GM21825 (cell line): ENCODE data around the gene BTK.

Experiments used
- ATAC-seq: cut with Tn5 transposase; IDR thresholded peaks from one replicate; pipeline ENCODE4 v1.9.1; 2021; ENCODE audit warnings: mild to moderate bottlenecking, moderate library complexity; ENCODE audit not compliant: unreplicated experiment

BTK gene

DNA sequence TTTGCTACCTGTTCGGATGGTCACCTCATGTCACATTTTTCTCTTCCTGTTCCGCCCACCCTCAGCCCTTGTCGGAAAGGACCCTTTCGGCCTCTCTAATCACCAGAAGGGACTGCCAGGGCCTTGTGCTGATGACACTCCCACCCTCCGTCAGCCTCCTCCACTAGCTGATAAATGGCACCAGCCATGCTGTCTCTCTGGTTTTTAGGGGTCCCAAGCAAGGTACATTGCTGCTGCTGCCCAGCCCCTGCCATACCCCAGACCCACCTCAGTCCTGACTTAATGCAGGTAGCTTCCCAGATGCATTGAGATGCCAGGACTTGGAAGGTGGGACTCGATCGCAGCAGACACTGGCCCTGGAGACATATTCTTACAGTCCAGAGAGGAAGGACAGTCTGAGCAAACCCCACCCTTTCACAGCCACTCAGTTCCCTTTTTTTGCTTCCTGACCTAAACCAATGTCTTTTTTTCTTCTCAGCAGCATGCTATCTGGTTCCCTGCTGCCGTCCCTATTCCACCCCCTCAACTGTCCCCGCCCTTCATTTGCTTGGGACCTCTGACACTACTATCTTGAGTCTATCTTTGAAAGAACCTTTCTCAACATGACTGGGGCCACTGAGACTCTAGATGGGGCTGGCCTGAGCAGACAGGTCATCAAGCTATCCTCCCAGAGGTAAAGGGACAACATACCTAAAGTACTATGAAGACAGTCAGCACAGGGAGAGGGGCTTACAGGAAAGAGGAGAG is at the start of gene BTK:
Gene BTK, minus strand, starts transcription at position 397 of the 747 bp plus-strand sequence. CDS start 10,907 bp downstream, outside the sequence.
- peak; percentile 58 for ATAC-seq

GRCh38 chrX:101430457-101431078 is 44.6 kb upstream of the BTK start:
- peak; percentile 88 for ATAC-seq

GRCh38 chrX:101429934-101430333 is 43.9 kb upstream of the BTK start:
- ATAC-seq, result peak; percentile 43

GRCh38 chrX:101427954-101428353 is 42.0 kb upstream of the BTK start:
- no peak for ATAC-seq

DNA sequence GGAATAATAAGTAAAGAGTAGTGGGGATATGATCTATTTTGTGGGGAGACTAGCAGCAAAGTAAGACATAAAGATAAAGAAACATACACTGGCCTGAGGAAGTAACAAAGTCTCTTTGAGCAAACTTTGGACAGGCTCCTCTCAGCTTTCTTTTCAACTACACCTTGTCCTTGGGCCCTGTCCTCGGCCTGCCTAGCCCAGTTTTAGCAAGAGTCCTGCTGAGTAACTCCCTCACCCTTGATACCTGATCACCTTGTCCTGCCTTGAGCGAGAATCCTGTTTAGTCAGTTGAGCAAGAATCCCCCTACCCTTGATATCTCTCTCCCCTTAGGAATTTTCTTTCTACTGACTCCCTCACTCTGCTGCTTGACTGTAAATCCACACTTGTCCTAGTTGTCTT is 33.5 kb upstream of the BTK start:
- ATAC-seq, result no peak

DNA sequence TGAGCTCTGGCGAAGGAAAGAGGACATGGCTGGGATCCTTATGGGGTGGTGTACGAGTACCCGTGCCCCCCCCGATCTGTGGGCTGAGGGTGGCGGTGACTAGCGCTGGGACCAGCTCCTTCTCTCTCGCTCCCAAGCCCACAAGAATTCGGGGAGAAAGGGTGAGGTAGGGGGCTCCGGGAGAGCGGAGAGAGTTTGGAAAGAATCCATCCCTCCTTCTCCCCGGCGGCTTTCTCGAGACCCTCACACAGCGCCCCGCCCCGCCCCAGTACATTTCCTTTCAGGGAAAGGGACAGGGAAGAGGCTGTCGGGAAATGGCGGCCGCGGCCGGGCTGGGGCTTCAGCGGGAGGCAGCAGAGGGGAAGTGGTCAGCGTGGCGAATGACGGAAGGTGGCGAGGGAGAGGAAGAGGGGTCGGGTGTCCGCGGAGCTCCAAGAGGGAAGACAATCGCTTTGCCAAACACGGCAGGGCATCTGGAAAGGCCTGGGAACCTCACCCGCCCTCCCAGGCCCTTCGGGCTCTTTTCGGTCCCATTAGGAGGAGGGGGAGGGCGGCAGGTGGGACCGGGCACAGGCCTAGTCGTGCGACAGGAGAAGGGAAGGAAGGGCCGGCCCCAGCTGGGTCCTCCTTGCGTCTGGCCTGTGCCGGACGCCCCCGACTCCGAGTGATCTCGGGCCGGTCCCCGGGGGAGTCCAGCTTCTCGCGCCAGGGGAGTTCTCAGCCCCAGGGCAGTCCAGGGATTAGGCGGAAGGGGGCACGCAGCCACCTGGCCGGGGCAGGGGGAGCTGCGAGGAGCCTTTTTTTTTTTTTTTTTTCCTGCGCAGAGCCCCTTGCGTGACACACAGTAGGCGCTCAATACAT is 32.2 kb upstream of the BTK start:
- ATAC-seq, result peak; percentile 46

DNA sequence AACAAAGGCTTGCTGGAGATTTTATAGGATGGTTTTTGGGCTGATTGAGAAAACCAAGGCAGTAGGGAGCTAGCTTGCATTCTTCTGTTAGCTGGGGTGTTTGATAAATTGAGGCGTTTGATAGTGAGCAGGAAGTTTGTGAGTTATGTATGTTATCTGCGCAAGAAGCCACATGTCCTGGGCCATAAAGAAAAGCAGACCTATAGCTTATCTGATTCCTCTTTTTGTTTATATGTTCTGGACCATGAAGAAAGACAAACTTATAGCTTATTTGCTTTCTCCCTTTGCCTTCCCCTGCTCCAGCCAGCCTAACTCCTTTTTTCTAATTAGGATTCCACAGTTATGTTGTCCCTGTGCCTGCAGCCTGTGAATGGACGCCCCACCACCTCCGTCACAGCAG is 31.2 kb upstream of the BTK start:
- ATAC-seq, result no peak

- ATAC-seq, result no peak
Measured at GRCh38 chrX:101416691-101417090, 30.7 kb upstream of the BTK start.

- ATAC-seq, result peak; percentile 67
Measured at GRCh38 chrX:101415180-101416145, 29.5 kb upstream of the BTK start.

GRCh38 chrX:101411984-101412383 is 26.0 kb upstream of the BTK start:
- no peak for ATAC-seq

GRCh38 chrX:101410461-101410860 is 24.5 kb upstream of the BTK start:
- ATAC-seq, result no peak

DNA sequence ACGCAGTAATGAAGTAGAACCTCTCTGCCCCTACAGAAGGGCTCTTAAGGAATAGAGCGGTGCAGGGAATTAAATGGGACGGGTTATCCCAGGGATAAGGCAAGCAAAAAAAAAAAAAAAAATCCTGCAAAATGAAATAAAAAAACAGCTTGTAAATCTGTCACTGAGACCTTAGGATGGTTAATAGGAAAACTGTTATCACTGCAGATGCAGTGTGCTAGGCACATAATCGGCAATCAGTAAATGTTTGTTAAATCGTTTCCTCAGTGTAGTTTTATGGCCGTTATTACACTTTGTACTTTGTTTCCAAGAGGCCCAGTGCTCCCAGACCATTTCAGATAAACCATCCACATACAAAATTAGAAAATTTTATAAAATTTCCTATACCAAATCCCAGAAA is 23.1 kb upstream of the BTK start:
- no peak for ATAC-seq

GRCh38 chrX:101408532-101408841 is 22.5 kb upstream of the BTK start:
- ATAC-seq, result no peak

DNA sequence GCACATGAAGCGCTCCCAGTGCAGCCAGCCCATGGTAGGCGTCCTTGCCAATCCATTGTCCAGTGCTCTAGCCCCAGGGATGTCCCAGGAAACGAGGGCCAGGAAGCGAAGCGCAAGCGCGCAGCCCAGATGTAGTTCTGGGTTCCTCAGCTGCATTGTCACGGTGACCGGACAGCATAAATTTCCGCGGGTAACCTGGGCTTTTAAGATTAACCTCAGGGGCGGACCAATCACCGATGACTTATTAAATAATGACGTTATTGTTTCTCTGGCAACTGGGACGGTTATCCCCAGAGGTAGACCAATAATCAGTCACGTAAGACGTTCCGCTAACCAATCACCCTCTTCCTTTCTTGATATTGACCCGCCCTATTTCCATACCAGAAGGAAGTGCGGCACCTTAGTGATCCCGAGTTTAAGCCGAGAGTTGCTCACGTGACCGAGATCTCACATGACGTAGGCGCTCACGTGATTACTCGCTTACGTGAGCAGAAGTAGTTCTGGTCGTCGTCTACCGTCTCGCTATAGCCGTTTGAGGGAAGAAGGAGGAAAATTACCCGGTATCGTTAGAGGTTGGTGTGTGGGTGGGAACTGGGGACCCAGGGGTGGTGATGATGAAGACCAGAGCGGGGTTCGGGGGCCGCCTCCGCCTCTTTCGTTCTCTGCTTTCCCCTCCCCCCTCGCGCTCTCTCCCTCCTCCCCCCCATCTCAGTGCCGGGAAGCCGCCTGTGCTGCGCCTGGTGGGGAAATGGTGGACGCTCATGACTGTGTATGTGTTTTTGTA is 21.9 kb upstream of the BTK start, which contains the start of the genes GLA and HNRNPH2:
Gene GLA, minus strand, starts transcription at position 178 of the 784 bp plus-strand sequence. Its CDS starts 22 bp downstream, at position 156.
Gene HNRNPH2, plus strand, starts transcription at position 475 of the 784 bp plus-strand sequence. CDS start 3,767 bp downstream, outside the sequence.
- peak; percentile 93 for ATAC-seq

GRCh38 chrX:101407167-101407747 is 21.3 kb upstream of the BTK start:
- no peak for ATAC-seq

DNA sequence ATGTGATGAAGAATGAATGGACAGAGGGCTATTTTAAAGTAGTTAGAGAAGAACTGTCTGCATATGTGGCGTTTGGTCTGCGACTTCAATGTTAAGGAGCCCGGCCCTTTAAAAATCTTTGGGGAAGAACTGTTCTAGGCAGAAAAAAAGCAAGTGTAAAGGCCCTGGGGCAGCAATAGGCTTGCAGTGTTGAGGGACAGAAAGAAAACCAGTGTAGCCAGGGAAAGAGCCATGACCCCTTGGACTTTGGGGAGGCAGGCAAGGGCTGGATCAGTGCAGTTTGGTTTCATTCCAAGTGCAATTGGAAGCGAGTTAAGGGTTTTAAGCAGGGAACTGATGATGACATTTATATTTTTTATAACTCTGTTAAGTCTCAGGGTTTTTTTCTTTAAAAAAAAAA is 13.8 kb upstream of the BTK start:
- no peak for ATAC-seq

DNA sequence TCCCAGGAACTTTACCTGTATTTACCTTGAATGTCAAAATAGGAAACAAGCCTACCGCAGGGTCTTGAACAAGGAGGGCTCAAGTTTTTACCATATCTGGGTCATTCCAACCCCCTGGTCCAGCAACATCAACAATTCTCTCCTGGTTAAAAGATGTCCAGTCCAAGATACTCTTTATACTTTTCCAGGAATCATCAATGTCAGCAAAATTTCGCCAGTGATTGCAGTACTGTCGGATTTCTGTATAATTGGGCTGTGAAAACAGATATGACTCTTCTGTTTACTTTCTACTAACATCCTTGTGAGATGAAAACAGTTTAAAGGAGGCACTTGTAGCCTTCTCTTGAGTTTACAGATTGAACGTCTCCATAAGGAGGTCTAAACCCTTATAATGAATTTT is 12.7 kb upstream of the BTK start:
- ATAC-seq, result no peak

DNA sequence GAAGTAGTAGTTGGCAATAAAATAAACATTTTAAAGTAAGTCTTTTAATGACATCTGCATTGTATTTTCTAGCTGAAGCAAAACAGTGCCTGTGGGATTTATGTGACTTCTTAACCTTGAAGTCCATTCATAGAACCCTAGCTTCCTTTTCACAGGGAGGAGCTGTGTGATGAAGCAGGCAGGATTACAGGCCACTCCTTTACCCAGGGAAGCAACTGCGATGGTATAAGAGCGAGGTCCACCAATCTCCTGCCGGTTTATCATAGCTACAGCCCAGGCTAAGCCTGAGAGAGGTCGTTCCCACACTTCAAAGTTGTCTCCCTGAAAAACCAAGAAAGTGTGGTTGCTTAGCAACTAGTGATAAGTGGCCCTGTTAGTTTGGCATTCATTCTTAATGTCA is 11.8 kb upstream of the BTK start:
- ATAC-seq, result no peak

GRCh38 chrX:101395789-101396188 is 9.8 kb upstream of the BTK start:
- no peak for ATAC-seq
